ENCODE results near the gene BLID. TPM values are rescaled to one million over a fixed set of nuclear protein-coding genes. Genes with fewer than 3 reads are reported as not detected.

BLID gene
- polyA plus RNA-seq, 1 donor = not detected

GRCh38 chr11:122105044-122105758, 10.8 kb downstream of the BLID start:
- H3K27ac ChIP-seq (ENCODE audit: low read length) = no peak overlapping the region
- no peaks in the 10 kb centered on the region for H3K4me1 ChIP-seq (ENCODE audit: control insufficient read depth, insufficient read depth, low read length)
- no peaks in the 10 kb centered on the region for H3K36me3 ChIP-seq (ENCODE audit: control insufficient read depth, insufficient read depth, low read length)
- 100% methylated on average over 1 of the region's 8 CpGs for WGBS (ENCODE audit: insufficient coverage, low lambda C conversion rate)
- peaks cover 17% of the 10 kb centered on the region for H3K27me3 ChIP-seq (ENCODE audit: control insufficient read depth, insufficient read depth, low read length)
- no peak for DNase-seq
- no peaks in the 10 kb centered on the region for H3K9me3 ChIP-seq (ENCODE audit: control insufficient read depth, low read depth, low read length)
- no peak overlapping the region for H3K4me3 ChIP-seq (ENCODE audit: low read length)

GRCh38 chr11:122104341-122104740, 11.7 kb downstream of the BLID start:
- Histone ChIP-seq H3K4me1 (ENCODE audit: control insufficient read depth, insufficient read depth, low read length) (no peaks in the 10 kb centered on the region), H3K36me3 (ENCODE audit: control insufficient read depth, insufficient read depth, low read length) (no peaks in the 10 kb centered on the region), H3K27ac (ENCODE audit: low read length) (no peak overlapping the region), H3K9me3 (ENCODE audit: control insufficient read depth, low read depth, low read length) (no peaks in the 10 kb centered on the region), H3K4me3 (ENCODE audit: low read length) (no peak overlapping the region), H3K27me3 (ENCODE audit: control insufficient read depth, insufficient read depth, low read length) (peaks cover 23% of the 10 kb centered on the region)
- no peak for DNase-seq
- WGBS (ENCODE audit: insufficient coverage, low lambda C conversion rate) = no CpG with 5 or more reads among the region's 1 CpG

GRCh38 chr11:122103726-122104125, 12.3 kb downstream of the BLID start:
- Histone ChIP-seq H3K9me3 (ENCODE audit: control insufficient read depth, low read depth, low read length) (no peaks in the 10 kb centered on the region), H3K27me3 (ENCODE audit: control insufficient read depth, insufficient read depth, low read length) (peaks cover 26% of the 10 kb centered on the region), H3K36me3 (ENCODE audit: control insufficient read depth, insufficient read depth, low read length) (no peaks in the 10 kb centered on the region), H3K4me1 (ENCODE audit: control insufficient read depth, insufficient read depth, low read length) (no peaks in the 10 kb centered on the region), H3K4me3 (ENCODE audit: low read length) (no peak overlapping the region), H3K27ac (ENCODE audit: low read length) (no peak overlapping the region)
- no peak for DNase-seq
- no CpG with 5 or more reads among the region's 4 CpGs for WGBS (ENCODE audit: insufficient coverage, low lambda C conversion rate)

- peaks cover 26% of the 10 kb centered on the region for H3K27me3 ChIP-seq (ENCODE audit: control insufficient read depth, insufficient read depth, low read length)
- 100% methylated on average over 2 of the region's 6 CpGs for WGBS (ENCODE audit: insufficient coverage, low lambda C conversion rate)
- H3K9me3 ChIP-seq (ENCODE audit: control insufficient read depth, low read depth, low read length) = no peaks in the 10 kb centered on the region
- no peaks in the 10 kb centered on the region for H3K36me3 ChIP-seq (ENCODE audit: control insufficient read depth, insufficient read depth, low read length)
- DNase-seq = no peak
- no peak overlapping the region for H3K27ac ChIP-seq (ENCODE audit: low read length)
- H3K4me1 ChIP-seq (ENCODE audit: control insufficient read depth, insufficient read depth, low read length) = no peaks in the 10 kb centered on the region
- no peak overlapping the region for H3K4me3 ChIP-seq (ENCODE audit: low read length)
These were observed 12.7 kb downstream of the BLID start for GRCh38 chr11:122103321-122103720.

GRCh38 chr11:122102426-122102825, 13.6 kb downstream of the BLID start:
- no peaks in the 10 kb centered on the region for H3K9me3 ChIP-seq (ENCODE audit: control insufficient read depth, low read depth, low read length)
- WGBS (ENCODE audit: insufficient coverage, low lambda C conversion rate) = 40% methylated on average over 1 of the region's 4 CpGs

GRCh38 chr11:122101625-122102291, 14.3 kb downstream of the BLID start:
- peak; percentile 52 to 58 for DNase-seq
- Histone ChIP-seq H3K4me3 (ENCODE audit: low read length) (peak overlapping the region; percentile 36), H3K27me3 (ENCODE audit: control insufficient read depth, insufficient read depth, low read length) (peaks cover 26% of the 10 kb centered on the region), H3K36me3 (ENCODE audit: control insufficient read depth, insufficient read depth, low read length) (no peaks in the 10 kb centered on the region), H3K9me3 (ENCODE audit: control insufficient read depth, low read depth, low read length) (no peaks in the 10 kb centered on the region), H3K27ac (ENCODE audit: low read length) (peak overlapping the region; percentile 62), H3K4me1 (ENCODE audit: control insufficient read depth, insufficient read depth, low read length) (no peaks in the 10 kb centered on the region)
- no CpG with 5 or more reads among the region's 13 CpGs for WGBS (ENCODE audit: insufficient coverage, low lambda C conversion rate)

More at GRCh38 chr11:122102426-122102825, 13.6 kb downstream of the BLID start:
- peak overlapping the region; percentile 62 for H3K27ac ChIP-seq (ENCODE audit: low read length)
- no peaks in the 10 kb centered on the region for H3K4me1 ChIP-seq (ENCODE audit: control insufficient read depth, insufficient read depth, low read length)
- no peak for DNase-seq
- H3K27me3 ChIP-seq (ENCODE audit: control insufficient read depth, insufficient read depth, low read length) = peaks cover 26% of the 10 kb centered on the region
- no peak overlapping the region for H3K4me3 ChIP-seq (ENCODE audit: low read length)
- H3K36me3 ChIP-seq (ENCODE audit: control insufficient read depth, insufficient read depth, low read length) = no peaks in the 10 kb centered on the region

GRCh38 chr11:122100756-122101080, 15.3 kb downstream of the BLID start:
- Histone ChIP-seq H3K4me1 (ENCODE audit: control insufficient read depth, insufficient read depth, low read length) (no peaks in the 10 kb centered on the region), H3K9me3 (ENCODE audit: control insufficient read depth, low read depth, low read length) (no peaks in the 10 kb centered on the region), H3K27me3 (ENCODE audit: control insufficient read depth, insufficient read depth, low read length) (peaks cover 29% of the 10 kb centered on the region), H3K36me3 (ENCODE audit: control insufficient read depth, insufficient read depth, low read length) (no peaks in the 10 kb centered on the region), H3K4me3 (ENCODE audit: low read length) (peak overlapping the region; percentile 36), H3K27ac (ENCODE audit: low read length) (peak overlapping the region; percentile 62)
- peak in 1 of 2 donors; percentile 11 for DNase-seq
- WGBS (ENCODE audit: insufficient coverage, low lambda C conversion rate) = 70% methylated on average over 3 of the region's 11 CpGs

- Histone ChIP-seq H3K9me3 (ENCODE audit: control insufficient read depth, low read depth, low read length) (no peaks in the 10 kb centered on the region), H3K36me3 (ENCODE audit: control insufficient read depth, insufficient read depth, low read length) (no peaks in the 10 kb centered on the region), H3K4me3 (ENCODE audit: low read length) (peak overlapping the region; percentile 36), H3K27ac (ENCODE audit: low read length) (peak overlapping the region; percentile 62), H3K27me3 (ENCODE audit: control insufficient read depth, insufficient read depth, low read length) (peaks cover 29% of the 10 kb centered on the region), H3K4me1 (ENCODE audit: control insufficient read depth, insufficient read depth, low read length) (no peaks in the 10 kb centered on the region)
- WGBS (ENCODE audit: insufficient coverage, low lambda C conversion rate) = 25% methylated on average over 6 of the region's 27 CpGs
- peak; percentile 15 to 22 for DNase-seq
These were observed 15.8 kb downstream of the BLID start for GRCh38 chr11:122100037-122100755.

GRCh38 chr11:122099374-122100036, 16.5 kb downstream of the BLID start:
- Histone ChIP-seq H3K36me3 (ENCODE audit: control insufficient read depth, insufficient read depth, low read length) (no peaks in the 10 kb centered on the region), H3K4me1 (ENCODE audit: control insufficient read depth, insufficient read depth, low read length) (no peaks in the 10 kb centered on the region), H3K27me3 (ENCODE audit: control insufficient read depth, insufficient read depth, low read length) (peaks cover 29% of the 10 kb centered on the region), H3K9me3 (ENCODE audit: control insufficient read depth, low read depth, low read length) (no peaks in the 10 kb centered on the region), H3K27ac (ENCODE audit: low read length) (peak overlapping the region; percentile 62), H3K4me3 (ENCODE audit: low read length) (peak overlapping the region; percentile 36)
- 45% methylated on average over 4 of the region's 13 CpGs for WGBS (ENCODE audit: insufficient coverage, low lambda C conversion rate)
- DNase-seq = no peak

Measured in large intestine (tissue), 3 donors.